GM19240 (cell line): Measurements from ENCODE around the gene RAB11FIP4.
A peak's percentile ranks its signal among the peaks of the same experiment; 100 is the strongest.

Experiments
- DNase-seq: peaks from one replicate; pipeline ENCODE4 v3.0.0; 2011; ENCODE audit warnings: low spot score; ENCODE audit not compliant: insufficient read length

The RAB11FIP4 gene

GRCh38 chr17:31386542-31387075 lies 4.9 kb upstream of the RAB11FIP4 start:
- no peak for DNase-seq

GRCh38 chr17:31387438-31387837 lies 4.0 kb upstream of the RAB11FIP4 start:
- DNase-seq: no peak

GRCh38 chr17:31388351-31388750 lies 3.1 kb upstream of the RAB11FIP4 start:
- DNase-seq: no peak

GRCh38 chr17:31388770-31389656 lies 2.5 kb upstream of the RAB11FIP4 start:
- peak; percentile 67 for DNase-seq

- no peak for DNase-seq
Observed at GRCh38 chr17:31389657-31390381, 1.7 kb upstream of the RAB11FIP4 start.

- DNase-seq: no peak
Observed at GRCh38 chr17:31390426-31390747, 1.1 kb upstream of the RAB11FIP4 start.

GRCh38 chr17:31390748-31391495 lies 553 bp upstream of the RAB11FIP4 start:
- no peak for DNase-seq

- no peak for DNase-seq
Observed at GRCh38 chr17:31392002-31392855, 754 bp downstream of the RAB11FIP4 start.

- DNase-seq: no peak
Observed at GRCh38 chr17:31392856-31393748, 1.6 kb downstream of the RAB11FIP4 start.

- no peak for DNase-seq
Observed at GRCh38 chr17:31393749-31394146, 2.3 kb downstream of the RAB11FIP4 start.

GRCh38 chr17:31394544-31394943 lies 3.1 kb downstream of the RAB11FIP4 start:
- peak; percentile 43 for DNase-seq

- DNase-seq: no peak
Observed at GRCh38 chr17:31397256-31397939, 5.9 kb downstream of the RAB11FIP4 start.

GRCh38 chr17:31398381-31399311 lies 7.2 kb downstream of the RAB11FIP4 start:
- DNase-seq: no peak

GRCh38 chr17:31400481-31400950 lies 9.0 kb downstream of the RAB11FIP4 start:
- DNase-seq: no peak

- no peak for DNase-seq
Observed at GRCh38 chr17:31401456-31402254, 10.2 kb downstream of the RAB11FIP4 start.

- no peak for DNase-seq
Observed at GRCh38 chr17:31404028-31404949, 12.8 kb downstream of the RAB11FIP4 start.
